Esophagus mucosa (tissue), 1 donor: ENCODE measurements around the gene ZSWIM5. TPM values are rescaled to one million over a fixed set of nuclear protein-coding genes. Genes with fewer than 3 reads are reported as not detected.
"Not testable (repeated sequence)": the region's sequence is repeated elsewhere in the genome, so short reads cannot be mapped to it uniquely, and the experiment has no call there.

Experiments
- ATAC-seq: fragments of 200-7000 bp; cut with Tn5 transposase; one replicate; pipeline ENCODE4 v1.9.1; 2020
- total RNA-seq: library from RNA; stranded (reverse); gene quantifications from one replicate; pipeline ENCODE4 v1.2.4, GENCODE V29; 2023
- donor health status: DM: yes; HTN: yes; CAD: no.

The ZSWIM5 gene
- total RNA-seq, result 0.56 TPM

GRCh38 chr1:45205910-45206721, at the start of gene ZSWIM5:
ZSWIM5 (minus strand) TSS chr1:45206605; CDS start chr1:45206350, 255 bp downstream.
- ATAC-seq, result peak; percentile 89

DNA sequence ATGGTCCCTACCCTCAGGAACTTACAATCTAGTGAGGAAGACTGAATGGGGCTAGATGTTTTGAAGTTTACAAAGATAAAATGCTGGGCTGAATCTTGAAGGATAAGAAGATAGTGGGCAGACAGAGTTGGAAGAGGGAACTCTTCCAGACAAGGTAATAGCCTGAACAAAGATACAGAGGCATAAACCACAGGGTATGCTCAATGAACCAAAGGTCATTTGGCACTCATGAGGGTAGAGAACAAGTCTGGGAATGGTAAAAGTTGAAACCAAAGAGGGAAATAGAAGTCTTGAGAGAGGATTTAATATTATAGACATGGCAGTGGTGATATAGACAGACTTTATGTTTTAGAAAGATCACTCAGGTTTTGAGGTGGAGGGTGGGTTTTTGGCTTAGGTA, 48.1 kb upstream of the ZSWIM5 start:
- ATAC-seq, result no peak

GRCh38 chr1:45250544-45250943, 44.1 kb upstream of the ZSWIM5 start:
- no peak for ATAC-seq

- ATAC-seq, result not testable (repeated sequence)
These were observed 41.6 kb upstream of the ZSWIM5 start for GRCh38 chr1:45248004-45248403.

- ATAC-seq, result peak; percentile 74
These were observed 40.4 kb upstream of the ZSWIM5 start for GRCh38 chr1:45246760-45247159.

GRCh38 chr1:45246359-45246758, 40.0 kb upstream of the ZSWIM5 start:
- not testable (repeated sequence) for ATAC-seq

GRCh38 chr1:45244660-45245059, 38.3 kb upstream of the ZSWIM5 start:
- no peak for ATAC-seq

GRCh38 chr1:45243476-45244343, 37.3 kb upstream of the ZSWIM5 start:
- ATAC-seq, result no peak

DNA sequence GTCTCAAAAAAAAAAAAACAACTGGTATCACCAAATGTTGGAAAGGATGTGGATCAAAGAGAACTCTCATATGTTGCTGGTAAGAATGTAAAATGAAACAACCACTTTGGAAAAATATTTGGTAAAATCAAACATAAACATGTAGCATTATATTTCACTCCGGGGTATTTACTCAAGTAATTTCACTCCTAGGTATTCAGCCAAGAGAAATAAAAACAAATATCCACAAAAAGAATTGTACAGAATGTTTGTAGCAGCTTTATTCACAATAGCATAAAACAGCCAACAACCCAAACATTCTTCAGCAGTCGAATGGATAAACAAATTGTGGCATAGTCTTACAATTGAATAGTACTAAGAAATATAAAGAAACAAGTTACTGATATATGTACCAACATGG, 32.4 kb upstream of the ZSWIM5 start:
- no peak for ATAC-seq

DNA sequence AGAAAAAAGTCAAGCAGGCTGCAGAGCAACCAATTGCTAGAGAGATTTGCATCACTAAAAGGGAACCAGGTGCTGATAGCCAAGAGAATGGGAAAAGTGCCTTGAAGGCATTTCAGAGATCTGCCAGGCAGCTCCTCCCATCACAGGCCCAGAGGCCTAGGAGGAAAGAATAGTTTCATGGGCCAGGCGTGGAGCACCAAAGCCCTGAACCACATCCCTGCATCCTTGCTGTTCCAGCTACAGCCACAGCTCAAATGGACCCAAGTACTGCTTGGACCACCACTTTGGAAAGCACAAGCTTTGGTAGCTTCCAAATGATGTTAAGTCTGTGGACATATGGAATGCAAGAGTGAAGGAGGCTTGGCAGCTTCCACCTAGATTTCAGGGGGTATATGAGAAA, 29.7 kb upstream of the ZSWIM5 start:
- ATAC-seq, result no peak

- peak; percentile 29 for ATAC-seq
These were observed 24.1 kb upstream of the ZSWIM5 start for GRCh38 chr1:45230537-45230936.

GRCh38 chr1:45225598-45225997, 19.2 kb upstream of the ZSWIM5 start:
- no peak for ATAC-seq

- not testable (repeated sequence) for ATAC-seq
These were observed 17.3 kb upstream of the ZSWIM5 start for GRCh38 chr1:45223710-45224109.

DNA sequence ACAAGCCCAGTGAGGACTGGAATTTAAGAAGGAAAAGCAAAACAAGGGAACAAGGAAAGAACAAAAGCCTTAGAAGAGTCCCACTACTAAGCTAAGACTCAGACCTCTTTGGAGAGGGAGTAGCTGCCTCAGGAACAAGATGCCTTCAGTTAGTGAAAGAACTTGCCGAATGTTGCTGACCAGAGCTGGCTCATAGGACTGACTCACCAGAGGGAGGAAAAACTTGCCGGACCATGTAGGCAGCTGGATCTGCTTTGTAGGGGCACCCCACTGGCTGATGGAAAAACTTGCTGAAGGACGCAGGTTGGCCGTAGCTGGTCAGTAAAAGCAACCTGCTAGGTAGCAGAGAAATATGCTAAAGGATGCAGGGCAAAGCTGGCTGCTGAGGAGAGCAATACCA, 15.3 kb upstream of the ZSWIM5 start:
- no peak for ATAC-seq

DNA sequence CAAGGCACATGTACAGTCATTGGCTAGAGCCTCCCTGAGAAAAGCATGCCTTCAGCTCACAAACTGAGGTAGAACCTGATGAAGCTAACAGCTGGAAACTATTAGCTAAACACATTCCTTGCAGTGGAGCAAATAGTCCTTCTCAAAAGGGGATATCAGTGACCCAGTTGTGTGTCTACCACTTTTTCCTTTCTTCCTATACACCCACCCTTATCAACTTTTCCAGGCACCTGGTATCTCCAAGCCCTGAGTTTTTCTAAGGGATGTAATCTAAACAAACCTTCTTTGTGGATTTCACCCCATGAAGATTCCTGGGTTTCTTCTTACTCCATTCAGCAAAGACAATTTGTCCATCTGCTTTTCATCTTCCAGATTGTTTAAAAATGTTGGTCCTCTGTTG, 10.5 kb upstream of the ZSWIM5 start:
- ATAC-seq, result no peak

- no peak for ATAC-seq
These were observed 9.8 kb upstream of the ZSWIM5 start for GRCh38 chr1:45216200-45216541.

- no peak for ATAC-seq
These were observed 9.2 kb upstream of the ZSWIM5 start for GRCh38 chr1:45215485-45216199.

DNA sequence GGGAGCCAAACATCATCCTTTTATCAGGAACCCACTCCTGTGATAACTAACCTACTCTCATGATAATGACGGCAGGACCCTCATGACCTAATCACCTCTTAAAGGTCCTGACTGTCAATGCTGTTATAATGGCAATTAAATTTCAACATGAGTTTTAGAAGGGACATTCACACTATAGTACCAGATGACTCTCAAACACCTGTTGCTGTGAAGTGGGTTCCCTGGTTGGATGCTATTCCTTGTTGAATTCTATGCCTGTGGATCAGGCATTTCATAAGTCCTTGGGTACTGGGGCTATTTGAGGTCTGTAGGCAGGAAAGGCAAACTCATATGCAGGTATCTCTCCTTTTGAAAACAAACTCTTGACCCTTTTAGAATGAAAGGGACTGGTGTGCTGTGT, 7.5 kb upstream of the ZSWIM5 start:
- no peak for ATAC-seq

DNA sequence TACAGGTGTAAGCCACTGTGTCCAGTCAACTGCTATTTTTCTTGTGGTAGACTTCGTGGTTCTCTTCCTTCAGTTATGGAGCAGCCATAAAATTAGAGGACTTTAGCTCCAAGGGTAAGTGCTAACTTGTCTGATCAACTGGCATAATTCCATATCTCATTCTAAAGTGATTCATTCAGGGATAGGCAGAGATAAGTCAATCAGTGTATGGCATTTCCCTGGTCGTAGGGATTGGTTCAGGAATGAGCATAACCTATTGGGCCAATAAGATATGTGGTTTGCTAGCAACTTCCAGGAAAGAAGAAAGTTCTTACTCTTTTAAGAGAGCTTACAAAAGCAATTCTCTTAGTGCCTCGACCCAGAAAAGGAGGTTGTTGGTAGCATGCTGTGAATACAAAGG, 4.7 kb upstream of the ZSWIM5 start:
- ATAC-seq, result no peak

GRCh38 chr1:45206808-45207623, 611 bp upstream of the ZSWIM5 start:
- ATAC-seq, result peak; percentile 11

- ATAC-seq, result no peak
These were observed 1.1 kb downstream of the ZSWIM5 start for GRCh38 chr1:45205011-45205909.
